Fibroblast of the aortic adventitia (primary cell): ENCODE data around the gene P4HA1. TPM values are rescaled to one million over a fixed set of nuclear protein-coding genes. Genes with fewer than 3 reads are reported as not detected.

ENCODE experiments used
- DNase-seq: peaks from one replicate; pipeline ENCODE4 v3.0.0-alpha.2; 2010; ENCODE audit warnings: low read depth
- H3K4me3 ChIP-seq: 2 replicates; pipeline ENCODE4 v1.5.1; 2011; ENCODE audit warnings: low read depth, mild to moderate bottlenecking, control low read depth, low read length, moderate library complexity
- total RNA-seq: library from RNA; depleted of rRNA; stranded (reverse); fragments of >200 nt; gene quantifications from 2 replicates; pipeline ENCODE4 v1.2.3, GENCODE V29; 2012; ENCODE audit warnings: low replicate concordance
- TF ChIP-seq, protein P1 (sequence below): IDR thresholded peaks from 2 replicates; pipeline ENCODE4 v1.5.1; 2011; ENCODE audit warnings: mild to moderate bottlenecking, low read length, control low read depth, inconsistent platforms; ENCODE audit not compliant: insufficient read depth

P4HA1 gene
- total RNA-seq = 159 and 170 TPM in 2 replicates

DNA sequence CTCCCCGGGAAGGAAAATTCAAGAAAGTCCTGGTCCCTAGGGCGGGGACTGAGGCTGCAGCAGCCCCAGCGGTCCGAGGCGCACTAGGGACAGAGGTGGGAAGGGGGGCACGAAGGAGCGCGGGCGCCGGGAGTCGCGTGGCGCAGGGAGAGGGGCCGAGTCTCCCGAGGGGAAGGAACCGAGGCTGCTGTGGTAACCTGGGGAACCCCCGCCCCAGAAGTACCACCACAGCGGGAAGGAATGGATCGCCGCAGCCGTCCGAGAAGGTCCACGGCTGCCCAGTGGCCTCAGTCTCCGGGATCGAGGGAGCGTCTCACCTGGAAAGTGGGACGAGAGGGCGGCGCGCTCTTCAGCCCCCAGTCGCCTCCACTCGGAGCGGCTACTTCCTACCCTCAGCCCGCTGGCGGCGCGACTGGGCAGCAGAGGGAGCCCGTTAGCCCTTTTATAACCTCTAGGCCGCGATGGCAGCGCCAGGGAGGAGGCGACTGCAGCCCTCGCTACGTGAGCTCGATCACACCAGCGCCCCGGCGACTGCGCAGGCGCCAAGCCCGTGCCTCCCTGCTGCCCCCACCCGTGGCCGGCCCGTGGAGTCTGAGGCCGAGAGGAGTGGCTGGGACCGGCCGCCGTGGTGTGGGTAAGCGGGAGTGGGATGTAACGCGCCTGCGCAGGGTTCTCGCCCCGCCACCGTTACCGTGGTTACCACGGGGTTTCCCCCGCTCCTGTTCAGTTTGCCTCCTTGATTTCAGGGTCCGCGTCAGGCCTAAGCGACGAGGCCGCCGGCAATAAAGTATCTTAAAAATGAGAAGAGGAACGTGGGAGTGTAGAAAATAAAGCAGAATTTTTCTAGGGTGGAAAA lies at the start of gene P4HA1:
P4HA1 (minus strand) TSS at position 418 of the 856 bp plus-strand sequence. CDS start 21,983 bp downstream, outside the sequence.
- TF ChIP-seq, protein P1, sequence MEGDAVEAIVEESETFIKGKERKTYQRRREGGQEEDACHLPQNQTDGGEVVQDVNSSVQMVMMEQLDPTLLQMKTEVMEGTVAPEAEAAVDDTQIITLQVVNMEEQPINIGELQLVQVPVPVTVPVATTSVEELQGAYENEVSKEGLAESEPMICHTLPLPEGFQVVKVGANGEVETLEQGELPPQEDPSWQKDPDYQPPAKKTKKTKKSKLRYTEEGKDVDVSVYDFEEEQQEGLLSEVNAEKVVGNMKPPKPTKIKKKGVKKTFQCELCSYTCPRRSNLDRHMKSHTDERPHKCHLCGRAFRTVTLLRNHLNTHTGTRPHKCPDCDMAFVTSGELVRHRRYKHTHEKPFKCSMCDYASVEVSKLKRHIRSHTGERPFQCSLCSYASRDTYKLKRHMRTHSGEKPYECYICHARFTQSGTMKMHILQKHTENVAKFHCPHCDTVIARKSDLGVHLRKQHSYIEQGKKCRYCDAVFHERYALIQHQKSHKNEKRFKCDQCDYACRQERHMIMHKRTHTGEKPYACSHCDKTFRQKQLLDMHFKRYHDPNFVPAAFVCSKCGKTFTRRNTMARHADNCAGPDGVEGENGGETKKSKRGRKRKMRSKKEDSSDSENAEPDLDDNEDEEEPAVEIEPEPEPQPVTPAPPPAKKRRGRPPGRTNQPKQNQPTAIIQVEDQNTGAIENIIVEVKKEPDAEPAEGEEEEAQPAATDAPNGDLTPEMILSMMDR = peak; percentile 63
- DNase-seq = peak; percentile 97
- peak within 1 kb of the TSS; percentile 91 for H3K4me3 ChIP-seq

DNA sequence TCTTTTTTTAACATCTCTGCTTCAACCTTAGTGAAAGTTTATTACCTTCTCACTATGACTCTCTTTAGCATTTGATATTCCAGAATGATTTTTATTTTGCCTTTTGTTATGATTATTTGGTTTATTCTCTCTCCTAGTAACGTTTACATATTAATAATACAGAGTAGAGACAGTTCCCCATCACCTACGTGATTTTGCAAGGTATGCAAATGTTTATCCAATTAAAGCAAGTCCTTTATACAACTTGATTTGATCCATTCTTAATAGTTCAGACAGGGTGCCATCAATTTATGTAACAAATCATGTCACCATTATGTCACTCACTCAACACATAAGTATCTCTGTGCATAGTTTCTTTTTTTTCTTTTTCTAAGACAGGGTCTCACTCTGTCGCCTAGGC lies 44.9 kb upstream of the P4HA1 start:
- TF ChIP-seq, protein P1 = no peak
- no peak overlapping the region for H3K4me3 ChIP-seq
- no peak for DNase-seq

DNA sequence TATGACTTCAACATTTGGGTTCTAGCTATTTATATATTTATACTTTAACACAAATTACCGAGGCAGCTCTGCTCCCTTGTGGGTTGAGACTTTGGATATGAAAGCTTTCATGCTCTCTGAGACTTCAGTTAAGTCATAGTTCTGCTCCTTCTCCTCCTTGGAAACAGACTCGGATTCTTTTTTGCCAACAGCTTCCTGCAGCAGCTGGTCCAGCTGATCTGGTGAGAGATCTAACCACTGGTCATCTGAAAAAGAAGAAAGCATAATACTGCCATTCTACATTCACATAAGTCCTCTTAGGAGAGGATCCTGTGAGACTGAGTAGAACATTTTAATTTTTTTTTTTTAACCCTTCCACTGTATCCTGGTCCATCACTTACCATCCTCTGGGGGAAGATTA lies 42.6 kb upstream of the P4HA1 start:
- H3K4me3 ChIP-seq = no peak overlapping the region
- TF ChIP-seq, protein P1 = no peak
- DNase-seq = no peak

DNA sequence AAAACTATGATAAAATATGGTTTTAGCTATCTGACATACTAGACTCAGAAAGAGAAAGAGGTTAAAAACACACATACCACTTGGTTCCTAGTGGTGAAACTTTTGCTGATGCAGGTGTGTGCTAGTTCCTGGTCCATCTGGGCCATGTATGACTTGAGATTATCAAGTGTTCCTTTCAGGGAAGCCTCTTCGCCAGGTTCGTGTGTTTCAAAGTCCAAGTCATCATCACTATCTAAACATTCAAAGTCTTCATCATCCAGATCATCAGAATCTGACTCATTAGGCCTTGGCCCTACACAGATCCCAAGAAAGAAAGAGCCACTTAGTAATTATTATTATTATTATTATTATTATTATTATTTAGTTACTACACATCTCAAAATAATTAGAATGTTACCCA lies 40.0 kb upstream of the P4HA1 start:
- TF ChIP-seq, protein P1 = no peak
- H3K4me3 ChIP-seq = no peak overlapping the region
- DNase-seq = no peak

DNA sequence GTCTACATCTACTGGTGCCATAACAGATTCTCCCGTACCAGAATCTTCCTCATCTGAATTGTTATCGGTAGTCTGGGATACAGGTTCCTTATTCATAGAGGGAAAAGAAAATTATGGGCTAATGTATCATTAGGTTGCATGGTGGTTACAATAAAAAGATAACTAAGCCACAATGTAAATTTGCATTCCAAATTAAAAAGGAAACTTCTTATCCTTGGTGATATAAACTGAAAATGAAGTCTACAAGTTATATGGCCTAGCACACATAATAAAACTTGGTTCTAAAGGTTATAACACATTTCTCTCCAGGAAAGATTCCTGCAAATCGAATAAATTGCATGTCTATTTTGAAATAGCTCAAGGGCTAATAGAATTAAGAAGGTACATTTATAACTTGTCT lies 38.1 kb upstream of the P4HA1 start:
- DNase-seq = no peak
- no peak overlapping the region for H3K4me3 ChIP-seq
- TF ChIP-seq, protein P1 = no peak

DNA sequence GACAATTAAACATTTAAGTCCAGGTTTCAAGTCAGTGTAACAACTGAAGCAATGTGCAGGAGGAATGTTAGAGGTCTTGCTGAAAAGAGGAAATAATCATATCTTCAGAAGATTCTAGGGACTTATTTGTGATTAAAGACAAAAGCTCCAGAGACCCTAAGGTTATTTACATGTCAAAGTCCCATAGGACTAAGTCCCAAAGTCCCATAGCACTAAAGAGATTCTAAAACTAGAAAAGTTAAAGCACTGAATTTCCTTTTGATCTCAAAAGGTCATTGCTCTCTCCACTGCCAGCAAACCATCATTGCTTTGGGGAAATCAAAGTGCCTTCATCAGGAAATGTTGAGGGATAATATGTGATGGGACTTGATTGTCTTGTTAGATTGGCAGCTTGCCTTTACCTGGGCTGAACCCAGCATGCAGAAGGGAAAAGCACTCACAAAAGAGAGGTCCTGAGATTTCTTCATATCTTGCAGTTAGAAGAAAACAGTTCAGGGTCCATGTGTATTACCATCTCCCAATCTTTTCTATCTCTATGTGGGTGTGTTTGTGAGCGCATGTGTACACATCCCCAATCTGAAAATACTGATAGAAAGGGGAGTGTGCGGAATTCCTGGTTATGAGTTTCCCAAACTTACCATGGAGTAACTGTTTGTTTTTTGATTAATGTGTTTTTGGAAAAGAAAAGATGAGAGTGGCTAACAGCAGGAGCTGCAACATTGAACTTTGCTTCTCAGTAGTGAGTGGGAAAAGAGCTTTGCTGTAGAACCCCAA lies 35.4 kb upstream of the P4HA1 start:
- TF ChIP-seq, protein P1 = no peak
- H3K4me3 ChIP-seq = no peak overlapping the region
- no peak for DNase-seq
